GM23338 (cell line): ENCODE results near the gene SIN3B. TPM values are rescaled to one million over a fixed set of nuclear protein-coding genes. Genes with fewer than 3 reads are reported as not detected.

Source experiments
- ATAC-seq: fragments of 200-7000 bp; cut with Tn5 transposase; 3 replicates; pipeline ENCODE4 v1.9.1; 2020
- DNase-seq: peaks from one replicate; pipeline ENCODE4 v3.0.0-alpha.2; 2015; ENCODE audit warnings: low spot score
- H2AFZ ChIP-seq: fragments of 200-600 bp; sonication (generic); 2 replicates; pipeline ENCODE4 v1.8.0; 2016; ENCODE audit warnings: antibody characterized with exemption, mild to moderate bottlenecking, moderate library complexity
- H3F3A ChIP-seq: fragments of 200-600 bp; sonication (generic); replicated peaks from 2 replicates; pipeline ENCODE4 v1.8.0; 2017; ENCODE audit warnings: antibody characterized with exemption, mixed run types, low read depth
- H3K27ac ChIP-seq: fragments of 200-600 bp; sonication (generic); 2 replicates; pipeline ENCODE4 v1.6.1; 2016; ENCODE audit warnings: low read depth
- H3K27me3 ChIP-seq: fragments of 200-600 bp; sonication (generic); 2 replicates; pipeline ENCODE4 v1.8.0; 2016; ENCODE audit warnings: mild to moderate bottlenecking, mixed run types, moderate library complexity; ENCODE audit not compliant: insufficient read depth
- H3K36me3 ChIP-seq: fragments of 200-600 bp; sonication (generic); 2 replicates; pipeline ENCODE4 v1.8.0; 2016; ENCODE audit warnings: mild to moderate bottlenecking; ENCODE audit not compliant: insufficient read depth
- H3K4me1 ChIP-seq: fragments of 200-600 bp; sonication (generic); 2 replicates; pipeline ENCODE4 v1.8.0; 2016; ENCODE audit warnings: mild to moderate bottlenecking, moderate library complexity; ENCODE audit not compliant: insufficient read depth
- H3K4me2 ChIP-seq: fragments of 200-600 bp; sonication (generic); 2 replicates; pipeline ENCODE4 v1.7.1; 2017; ENCODE audit warnings: mixed run types
- H3K4me3 ChIP-seq: fragments of 200-600 bp; sonication (generic); 2 replicates; pipeline ENCODE4 v1.6.1; 2016; ENCODE audit warnings: mixed run types
- H3K79me2 ChIP-seq: fragments of 200-600 bp; sonication (generic); replicated peaks from 2 replicates; pipeline ENCODE4 v1.8.0; 2017; ENCODE audit warnings: mild to moderate bottlenecking; ENCODE audit not compliant: insufficient read depth
- H3K9me2 ChIP-seq: fragments of 200-600 bp; sonication (generic); 2 replicates; pipeline ENCODE4 v1.8.0; 2017; ENCODE audit not compliant: insufficient read depth
- H4K20me1 ChIP-seq: fragments of 200-600 bp; sonication (generic); replicated peaks from 2 replicates; pipeline ENCODE4 v1.8.0; 2017; ENCODE audit warnings: mild to moderate bottlenecking; ENCODE audit not compliant: insufficient read depth
- H3K27ac Mint-ChIP-seq: 2 replicates; pipeline ENCODE4 v1.8.0; 2020; ENCODE audit warnings: inconsistent platforms, mild to moderate bottlenecking, moderate library complexity, mixed read lengths
- H3K27me3 Mint-ChIP-seq: 3 replicates; pipeline ENCODE4 v1.8.0; 2022; ENCODE audit warnings: low read depth, mild to moderate bottlenecking, moderate library complexity, mixed read lengths, inconsistent platforms; ENCODE audit not compliant: insufficient read depth, poor library complexity
- H3K36me3 Mint-ChIP-seq: 3 replicates; pipeline ENCODE4 v1.8.0; 2021; ENCODE audit warnings: low read depth, mild to moderate bottlenecking, inconsistent platforms, moderate library complexity, mixed read lengths
- H3K4me1 Mint-ChIP-seq: 3 replicates; pipeline ENCODE4 v1.8.0; 2020; ENCODE audit warnings: mild to moderate bottlenecking, inconsistent platforms, mixed read lengths
- H3K4me3 Mint-ChIP-seq: 3 replicates; pipeline ENCODE4 v1.8.0; 2021; ENCODE audit warnings: moderate library complexity, mild to moderate bottlenecking, inconsistent platforms, mixed read lengths
- H3K9me3 Mint-ChIP-seq: 3 replicates; pipeline ENCODE4 v1.8.0; 2020; ENCODE audit warnings: moderate library complexity, mild to moderate bottlenecking, inconsistent platforms, mixed read lengths
- EZH2 ChIP-seq: fragments of 200-600 bp; sonication (generic); IDR thresholded peaks from one replicate; pipeline ENCODE4 v1.8.0; 2017; ENCODE audit warnings: antibody characterized with exemption, mild to moderate bottlenecking, low read depth; ENCODE audit not compliant: unreplicated experiment
- EZH2phosphoT487 ChIP-seq: fragments of 200-600 bp; sonication (generic); IDR thresholded peaks from one replicate; pipeline ENCODE4 v1.8.1; 2018; ENCODE audit warnings: antibody characterized with exemption; ENCODE audit not compliant: unreplicated experiment
- JUNB ChIP-seq: IDR thresholded peaks from one replicate; pipeline ENCODE4 v1.6.1; 2016; ENCODE audit warnings: antibody characterized with exemption; ENCODE audit not compliant: unreplicated experiment
- NANOG ChIP-seq: IDR thresholded peaks from 2 replicates; pipeline ENCODE4 v1.6.1; 2016; ENCODE audit warnings: antibody characterized with exemption, borderline replicate concordance
- STAT1 ChIP-seq: IDR thresholded peaks from one replicate; pipeline ENCODE4 v1.6.1; 2016; ENCODE audit warnings: antibody characterized with exemption; ENCODE audit not compliant: unreplicated experiment
- ZNF114 ChIP-seq: fragments of 250-450 bp; sonication (Bioruptor Pico); IDR thresholded peaks from 2 replicates; pipeline ENCODE4 v1.5.0; 2020; ENCODE audit warnings: mild to moderate bottlenecking, moderate library complexity
- ZNF462 ChIP-seq: fragments of 250-450 bp; sonication (Bioruptor Pico); IDR thresholded peaks from 2 replicates; pipeline ENCODE4 v1.5.0; 2020; ENCODE audit warnings: mild to moderate bottlenecking, moderate library complexity
- polyA plus RNA-seq: library from polyadenylated mRNA; unstranded; fragments of >200 nt; fragmentation: Nextera tagmentation; extraction: Ambion mirVana; gene quantifications from 2 replicates; pipeline ENCODE4 v1.2.1, GENCODE V29; 2016
- total RNA-seq: library from RNA; depleted of rRNA; stranded (reverse); fragments of >200 nt; shearing (Covaris generic); gene quantifications from 2 replicates; pipeline ENCODE4 v1.2.3, GENCODE V29; 2014

The SIN3B gene
- total and polyA plus RNA-seq, 2 experiments from 2014 or later: 37.6 to 68.6 TPM

- ATAC-seq (no peak), DNase-seq (no peak)
- H3K9me3 Mint-ChIP-seq: peaks cover 32% of the 10 kb centered on the region
- H3K27ac ChIP-seq: no peak overlapping the region
- no peaks in the 10 kb centered on the region for H3K36me3 ChIP-seq
- H3K27ac Mint-ChIP-seq: no peak overlapping the region
- H3K79me2 ChIP-seq: no peaks in the 10 kb centered on the region
- H4K20me1 ChIP-seq: no peaks in the 10 kb centered on the region
- H3K4me2 ChIP-seq: no peak overlapping the region
- H3K4me1 Mint-ChIP-seq: no peaks in the 10 kb centered on the region; the same call in 2 of the 3 replicates
- H3K27me3 ChIP-seq: no peaks in the 10 kb centered on the region
- no peak overlapping the region for H3K4me3 Mint-ChIP-seq
- no peak overlapping the region for H3K4me3 ChIP-seq
- H3K27me3 Mint-ChIP-seq: peaks cover 3% of the 10 kb centered on the region
- H3K36me3 Mint-ChIP-seq: peaks cover 14% of the 10 kb centered on the region
- H3F3A ChIP-seq: no peaks in the 10 kb centered on the region
- H3K9me2 ChIP-seq: no peaks in the 10 kb centered on the region
- TF ChIP-seq EZH2 (no peak), STAT1 (no peak), NANOG (no peak), ZNF114 (no peak), JUNB (no peak), EZH2phosphoT487 (no peak), ZNF462 (CRISPR knock-in tag) (no peak)
- no peak overlapping the region for H2AFZ ChIP-seq
- no peaks in the 10 kb centered on the region for H3K4me1 ChIP-seq
Observed at GRCh38 chr19:16919496-16919895, 90.3 kb downstream of the SIN3B start.
